GM19043 (cell line): ENCODE measurements around the gene OTUD5.

Source experiments
- ATAC-seq: cut with Tn5 transposase; IDR thresholded peaks from one replicate; pipeline ENCODE4 v1.9.1; 2021; ENCODE audit warnings: low read depth; ENCODE audit not compliant: unreplicated experiment

The OTUD5 gene

DNA sequence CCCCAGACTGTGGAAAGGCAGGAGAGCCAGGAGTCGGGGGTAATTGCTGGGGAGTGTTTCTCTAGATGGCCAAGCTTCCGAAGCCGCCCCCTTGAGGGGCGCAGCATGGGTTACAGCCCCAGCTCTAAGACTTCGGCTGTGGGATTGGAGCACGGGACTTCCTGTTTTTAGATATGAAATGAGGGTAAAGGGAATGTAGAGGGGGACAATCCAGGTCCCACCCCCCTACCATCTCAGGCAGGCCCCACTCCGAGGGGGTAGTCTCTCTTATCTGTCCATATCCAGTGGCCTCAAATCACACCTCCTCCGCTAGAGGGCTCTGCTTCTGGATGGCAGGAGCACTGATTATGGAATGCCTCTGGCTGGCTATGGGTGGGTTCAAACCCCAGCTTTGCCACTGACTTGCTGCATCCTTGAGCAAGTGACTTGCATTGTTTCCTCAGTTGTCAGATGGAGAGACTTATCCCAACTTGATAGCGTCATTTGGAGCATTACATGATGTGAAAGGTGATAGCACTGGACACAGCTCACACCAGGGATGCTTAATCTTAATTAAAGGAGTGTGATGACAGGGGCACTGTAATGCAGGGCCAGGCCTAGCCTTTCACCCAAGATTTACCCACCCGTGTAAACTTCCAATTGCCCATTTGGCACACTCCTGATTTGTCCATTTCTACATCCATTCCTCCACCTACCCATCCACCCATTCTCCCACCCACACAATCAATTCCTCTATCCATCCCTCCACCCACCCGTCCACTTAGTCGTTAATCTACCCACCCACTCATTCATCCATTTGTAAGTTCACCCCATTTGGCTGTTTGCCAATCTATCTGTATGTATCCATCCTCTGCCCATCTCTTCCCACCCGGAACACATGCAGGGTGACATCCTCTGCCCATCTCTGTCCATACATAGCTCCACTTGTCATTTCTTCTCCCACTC, 15.1 kb upstream of the OTUD5 start:
- ATAC-seq: no peak

DNA sequence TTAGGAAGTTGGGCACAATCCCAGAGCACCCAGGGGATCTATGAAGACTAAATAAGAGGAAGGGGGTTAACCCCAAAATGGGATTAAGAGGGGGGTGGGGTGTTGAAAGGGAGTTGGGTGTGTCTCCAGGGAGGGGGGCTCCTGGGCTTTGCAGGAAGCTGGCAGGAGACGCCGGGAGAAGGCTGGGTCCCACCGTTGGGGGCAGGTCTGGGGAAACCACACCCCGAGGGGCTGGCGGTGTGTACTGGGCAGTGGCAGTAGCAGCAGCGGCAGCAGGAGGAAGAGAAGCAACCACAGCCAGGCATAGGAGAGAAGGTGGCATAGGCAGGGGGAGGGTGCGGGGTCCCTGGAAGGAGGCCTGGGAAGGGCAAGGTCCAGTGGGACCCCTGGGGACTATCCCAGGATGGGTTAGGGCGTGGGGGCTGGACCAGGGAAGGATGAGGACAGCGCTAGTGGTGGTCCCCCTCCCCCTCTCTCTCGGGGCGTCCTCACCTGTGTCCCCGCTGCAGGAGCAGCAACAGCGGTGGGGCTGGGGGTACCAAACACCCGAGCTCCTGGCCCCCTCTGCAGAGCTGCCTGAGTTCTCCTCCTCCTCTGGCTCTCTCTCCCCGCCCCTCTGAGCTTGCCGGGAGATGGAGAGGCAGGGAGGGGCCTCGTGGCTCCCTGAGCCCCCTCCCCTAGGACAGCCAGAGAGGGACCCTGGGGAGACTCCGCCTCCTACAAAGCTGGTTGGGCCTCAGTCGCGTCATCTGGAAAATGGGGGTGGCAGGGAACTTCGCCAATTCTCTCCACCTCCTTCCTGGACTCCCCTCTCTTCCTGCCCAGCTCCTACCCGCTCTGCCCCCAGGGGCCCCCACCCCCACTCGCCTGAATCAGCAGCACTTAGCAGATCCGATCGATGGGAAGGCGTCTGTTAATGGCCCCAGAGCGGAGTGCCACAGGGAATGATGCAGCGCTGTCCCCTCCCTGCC, 14.1 kb upstream of the OTUD5 start, which contains the start of gene KCND1:
Gene KCND1 (minus strand): TSS at position 596 of the 971 bp plus-strand sequence. CDS start 1,573 bp downstream, outside the sequence.
- ATAC-seq: no peak

DNA sequence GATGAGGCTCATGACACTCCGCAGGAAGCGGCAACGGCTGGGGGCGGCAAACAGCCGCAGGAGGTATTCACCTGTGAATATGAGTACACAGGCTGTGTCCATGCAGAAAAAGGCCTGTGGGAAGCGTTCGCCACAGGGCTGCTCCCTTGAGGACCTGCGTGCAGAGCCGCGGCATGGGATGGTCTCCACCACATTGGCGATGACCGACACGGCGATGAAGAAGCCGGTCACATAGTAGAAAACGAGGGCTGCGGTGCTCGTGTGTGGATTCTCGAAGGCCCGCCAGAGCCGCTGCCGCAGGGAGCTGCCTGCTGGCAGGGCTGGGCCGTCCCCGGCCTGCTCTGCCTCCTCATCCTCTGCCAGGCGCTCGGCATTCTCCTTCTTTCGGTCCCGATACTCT, 12.1 kb upstream of the OTUD5 start:
- ATAC-seq: no peak

DNA sequence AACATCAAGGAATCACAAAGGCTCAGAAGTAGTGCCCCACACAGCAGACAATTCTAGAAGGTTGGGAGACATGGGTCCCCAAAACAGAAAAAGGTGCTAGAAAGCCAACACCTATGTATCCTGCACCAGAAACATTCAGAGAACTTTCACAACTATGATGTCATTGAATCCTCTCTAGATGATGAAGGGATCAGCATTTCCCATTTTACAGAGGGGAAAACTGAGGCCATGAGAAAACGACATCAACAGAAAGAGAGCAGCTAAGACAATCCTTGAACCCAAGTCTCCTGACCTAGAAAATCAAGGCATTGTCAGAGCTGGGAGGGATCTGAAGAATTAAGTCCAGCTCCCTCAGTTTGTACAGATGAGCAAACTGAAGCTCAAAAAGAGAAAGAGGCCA, 11.0 kb upstream of the OTUD5 start:
- no peak for ATAC-seq

DNA sequence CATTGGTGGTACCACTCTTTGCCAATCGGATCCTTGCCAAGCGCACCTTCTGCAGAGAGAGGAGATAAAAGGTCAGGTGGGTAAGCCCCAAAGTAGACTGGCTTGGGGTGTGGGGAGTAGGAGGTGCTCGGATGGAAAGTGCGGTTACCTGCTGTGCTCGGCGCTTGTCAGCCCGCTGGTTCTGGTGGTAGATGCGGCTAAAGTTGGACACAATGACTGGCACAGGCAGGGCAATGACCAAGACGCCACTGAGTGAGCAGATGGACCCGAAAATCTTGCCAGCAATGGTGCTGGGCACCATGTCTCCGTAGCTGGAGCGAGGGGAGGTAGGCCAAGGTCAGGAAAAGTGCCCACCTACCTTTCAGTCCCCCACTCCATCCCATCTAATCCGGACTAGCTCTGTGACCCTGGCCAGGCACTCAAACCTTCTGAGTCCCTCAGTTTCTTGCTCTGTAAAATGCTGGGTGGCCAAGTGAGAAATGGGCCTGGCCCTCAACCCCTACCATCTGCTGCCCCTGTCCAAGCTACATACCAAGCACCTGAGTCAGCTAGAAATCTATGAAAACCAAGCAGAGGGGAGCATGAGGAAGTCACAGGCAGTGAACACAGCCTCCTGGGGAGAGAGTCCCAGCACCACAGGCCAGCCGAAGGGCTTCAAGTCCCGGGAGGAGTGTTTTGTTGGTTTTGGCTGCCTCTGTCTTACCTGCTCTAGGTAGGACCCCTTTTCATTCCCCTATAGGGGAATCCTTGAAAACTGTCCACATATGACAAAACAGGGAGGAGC, 9.6 kb upstream of the OTUD5 start:
- ATAC-seq: no peak

DNA sequence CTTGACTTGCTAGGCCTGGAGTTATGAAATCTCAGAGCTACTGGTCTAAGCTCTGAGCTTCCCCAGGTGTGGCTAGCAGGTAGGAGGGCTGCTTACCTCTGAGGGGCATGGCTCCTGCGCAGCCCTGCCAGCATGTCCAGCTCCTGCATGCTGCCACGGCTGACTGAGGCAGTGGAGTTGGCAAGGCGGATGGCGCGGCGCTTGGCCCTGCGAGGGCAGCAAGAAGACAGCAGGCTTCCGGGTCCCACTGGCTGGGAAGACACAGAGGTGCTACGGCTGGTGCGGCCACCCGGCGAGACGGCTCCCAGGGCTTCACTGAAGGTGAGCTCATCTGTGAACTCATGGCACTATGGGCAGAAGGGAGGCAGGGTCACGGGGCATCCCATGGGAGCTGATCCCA, 8.6 kb upstream of the OTUD5 start:
- no peak for ATAC-seq

DNA sequence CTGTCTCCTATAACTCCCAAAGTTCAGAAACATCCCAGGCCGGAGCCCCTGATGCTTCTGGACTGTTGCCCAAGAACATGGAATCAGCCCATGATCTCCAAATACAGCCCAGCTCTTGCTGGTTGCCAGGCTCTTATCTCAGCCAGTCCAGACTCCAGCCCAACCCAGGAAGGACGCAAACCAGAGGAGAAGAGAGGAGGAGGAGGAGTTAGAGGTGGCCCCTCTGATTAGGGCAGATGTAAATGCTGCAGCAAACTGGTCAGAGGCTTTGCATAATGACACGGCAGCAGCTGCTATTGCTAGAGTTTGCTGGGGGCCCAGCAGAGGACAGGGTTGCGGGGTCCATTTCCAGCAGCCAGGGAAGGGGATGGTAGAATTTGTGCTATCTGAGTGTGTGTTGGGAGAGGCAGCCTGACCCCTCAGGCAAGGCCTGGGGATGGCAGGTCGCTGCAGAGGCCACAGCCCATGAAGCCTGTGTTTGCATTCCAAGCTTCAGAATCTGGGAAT, 4.2 kb upstream of the OTUD5 start:
- ATAC-seq: no peak

DNA sequence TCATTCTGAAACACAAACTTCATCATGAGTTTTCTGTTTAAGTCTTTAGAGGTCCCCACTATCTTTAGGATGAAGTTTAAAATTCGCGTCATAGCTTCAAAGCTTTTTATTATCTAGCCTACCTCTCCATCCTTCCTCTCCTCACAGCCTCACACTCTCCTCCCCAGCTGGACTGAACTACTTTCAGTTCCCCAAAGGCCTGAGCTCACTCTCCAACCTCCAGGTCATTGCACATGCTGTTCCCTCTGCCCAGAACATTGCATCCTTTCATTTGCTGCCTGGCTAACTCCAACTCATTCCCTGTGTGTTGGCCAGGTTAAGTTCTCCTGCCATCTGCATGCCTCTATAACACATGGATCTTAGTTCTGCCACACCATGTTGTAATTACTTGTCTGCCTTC, 2.9 kb upstream of the OTUD5 start:
- no peak for ATAC-seq

DNA sequence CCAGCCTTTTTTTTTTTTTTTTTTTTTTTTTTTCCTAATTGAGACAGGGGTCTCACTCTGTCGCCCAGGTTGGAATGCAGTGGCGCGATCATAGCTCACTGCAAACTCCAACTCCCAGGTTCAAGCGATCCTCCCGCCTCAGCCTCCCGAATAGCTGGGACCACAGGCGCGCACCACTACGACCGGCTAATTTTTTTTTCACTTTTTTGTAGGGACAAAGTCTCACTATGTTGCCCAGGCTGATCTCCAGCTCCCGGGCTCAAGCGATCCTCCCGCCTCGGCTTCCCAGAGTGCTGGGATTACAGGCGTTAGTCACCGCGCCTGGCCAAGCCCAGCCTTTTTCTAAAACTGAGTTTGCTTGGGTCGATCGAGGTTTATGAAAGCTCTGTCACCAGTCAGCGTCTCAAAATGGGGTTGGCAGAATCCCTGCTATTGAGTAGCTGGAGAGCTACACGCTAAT, 1.3 kb upstream of the OTUD5 start:
- no peak for ATAC-seq

DNA sequence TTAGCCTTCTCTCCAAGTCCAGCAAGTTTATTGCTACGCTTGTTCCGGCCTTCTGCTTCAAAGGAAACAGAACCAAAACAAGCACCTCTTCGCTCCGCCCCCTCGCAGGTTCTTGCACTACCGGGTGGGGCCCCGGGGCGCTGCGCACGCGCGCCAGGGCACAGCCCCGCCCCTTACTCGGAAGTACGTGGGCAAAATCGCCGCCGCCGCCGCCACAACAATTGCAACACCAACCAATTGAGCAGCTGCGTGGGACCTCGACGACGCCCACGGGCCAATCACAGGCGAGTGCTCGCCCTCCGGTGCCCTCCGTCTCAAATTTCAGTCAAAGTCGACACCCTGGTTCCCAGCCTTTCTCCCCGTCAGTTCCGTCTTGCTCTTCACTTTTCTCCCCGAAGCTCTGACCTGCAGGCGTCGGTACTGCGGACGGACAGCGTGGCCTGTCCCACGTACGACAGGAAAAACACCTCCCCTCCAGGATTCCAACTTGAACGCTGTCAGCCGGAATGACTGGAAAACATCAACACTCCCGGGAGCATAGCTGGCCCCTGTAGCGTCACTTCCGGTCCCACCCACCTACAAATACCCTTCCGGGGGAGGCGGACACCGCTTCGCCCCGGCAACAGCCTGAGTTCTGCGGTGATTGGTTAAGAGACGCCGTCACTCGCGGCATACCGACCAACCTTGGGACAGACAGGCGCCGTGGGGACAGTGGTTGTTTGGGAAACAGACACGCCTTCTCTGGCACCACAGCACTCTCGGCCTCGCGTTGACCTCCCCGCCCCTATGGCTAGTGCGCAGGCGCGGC, 624 bp upstream of the OTUD5 start:
- ATAC-seq: peak; percentile 81

DNA sequence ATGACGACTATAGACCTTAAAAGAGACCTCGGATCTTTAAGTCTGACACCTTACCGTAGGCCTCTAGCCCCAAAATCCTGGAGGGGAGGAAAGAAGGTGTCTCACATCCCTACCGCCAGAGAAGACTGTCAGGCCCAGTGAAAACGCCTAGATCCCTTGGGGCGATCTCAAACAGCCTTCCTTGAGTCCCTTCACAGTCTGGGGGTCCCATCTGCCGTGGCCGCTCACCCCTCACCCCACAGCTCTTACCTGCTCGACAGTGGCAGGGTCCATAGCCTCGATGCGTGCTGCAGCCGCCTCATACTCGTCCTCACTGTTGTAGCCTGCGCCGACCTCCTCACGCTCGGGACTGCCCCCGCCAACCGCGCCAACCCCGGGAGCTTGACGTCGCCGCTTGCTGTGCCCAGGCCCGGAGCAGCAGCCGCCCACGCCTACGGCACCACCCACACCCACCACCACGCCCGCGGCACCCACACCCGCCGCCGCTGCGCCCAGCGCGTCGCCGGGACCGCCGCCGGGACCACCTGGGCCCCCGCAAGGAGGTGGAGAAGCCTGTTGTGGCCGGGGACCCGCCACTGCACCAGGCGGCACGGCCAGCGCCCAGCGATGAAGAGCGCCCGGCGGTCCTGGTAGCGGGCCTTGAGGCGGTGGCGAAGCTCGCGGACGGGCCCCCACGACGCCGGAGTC, 536 bp downstream of the OTUD5 start:
- ATAC-seq: no peak

DNA sequence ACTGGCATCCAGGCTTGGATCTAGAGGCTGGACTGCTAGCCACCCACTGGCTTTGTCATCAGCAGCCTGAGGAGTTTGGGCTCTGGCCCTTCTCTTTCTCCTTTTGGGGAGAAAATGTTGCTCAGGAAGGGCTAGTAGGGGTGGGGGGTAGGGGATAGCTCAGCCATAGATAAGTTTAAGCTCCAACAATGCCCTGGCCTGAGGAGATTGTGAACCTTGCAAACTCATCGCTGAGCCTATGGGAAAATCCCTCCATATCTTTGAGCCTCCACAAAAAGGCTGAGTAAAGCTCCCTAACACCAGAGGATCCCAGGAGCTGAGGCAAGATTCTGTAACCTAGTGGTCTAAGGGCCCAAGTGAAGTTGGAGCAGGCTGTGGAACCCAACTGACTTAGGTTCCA, 8.8 kb downstream of the OTUD5 start:
- ATAC-seq: no peak

DNA sequence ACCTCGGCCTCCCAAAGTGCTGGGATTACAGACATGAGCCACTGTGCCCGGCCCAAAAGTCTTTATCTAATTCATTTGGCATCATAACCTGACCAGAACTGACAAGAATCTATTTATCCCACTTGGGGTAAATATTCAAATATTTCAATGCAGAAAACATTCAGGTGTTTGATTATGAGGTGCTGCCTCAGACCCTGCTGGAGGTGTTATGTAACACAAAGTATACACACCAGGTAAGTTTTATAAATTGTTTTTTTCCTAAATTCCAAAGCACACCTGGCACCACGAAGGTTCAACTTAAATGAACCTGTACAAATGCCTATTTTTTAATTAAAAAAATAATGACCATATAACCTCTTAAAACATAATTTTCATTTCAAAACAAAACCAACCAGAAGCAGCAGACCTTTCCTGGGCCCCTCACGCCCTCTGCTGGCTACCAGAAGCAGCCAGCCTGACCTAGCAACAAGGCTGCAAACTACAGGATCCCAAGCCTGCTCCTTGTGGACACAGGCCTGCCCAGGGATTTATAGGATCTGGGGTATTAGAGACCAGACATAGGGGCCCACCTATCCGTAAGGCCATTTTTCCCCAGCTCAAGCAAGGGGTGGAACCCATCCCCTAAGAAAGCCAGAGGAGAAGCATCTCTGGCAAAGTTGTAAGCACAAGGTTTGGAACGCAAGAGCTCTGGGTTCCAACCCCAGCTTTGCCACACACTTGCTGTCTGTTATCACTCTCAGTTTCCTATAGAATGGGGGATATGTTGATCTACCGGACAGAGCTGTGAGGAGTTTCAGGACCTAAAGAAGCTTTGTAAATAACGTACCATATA, 11.7 kb downstream of the OTUD5 start:
- no peak for ATAC-seq

DNA sequence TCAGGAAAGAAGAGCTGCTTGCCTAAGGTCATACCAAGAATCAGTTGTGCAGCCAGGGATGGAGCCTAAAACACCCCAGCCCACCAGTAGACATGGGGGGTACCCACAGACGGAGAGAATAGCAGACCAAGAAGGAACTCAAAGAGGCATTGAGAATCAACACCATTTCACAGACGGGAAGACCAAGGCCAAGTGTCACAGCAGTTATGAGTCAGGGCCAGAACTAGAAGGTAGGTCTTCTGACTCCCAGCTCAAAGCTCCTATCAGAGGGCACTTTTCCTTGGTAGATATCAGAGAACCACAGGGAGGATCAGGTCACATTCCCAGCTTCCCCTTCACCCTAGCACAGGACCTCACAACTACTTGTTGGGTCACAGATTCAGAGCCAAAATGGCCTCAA, 14.5 kb downstream of the OTUD5 start:
- no peak for ATAC-seq

DNA sequence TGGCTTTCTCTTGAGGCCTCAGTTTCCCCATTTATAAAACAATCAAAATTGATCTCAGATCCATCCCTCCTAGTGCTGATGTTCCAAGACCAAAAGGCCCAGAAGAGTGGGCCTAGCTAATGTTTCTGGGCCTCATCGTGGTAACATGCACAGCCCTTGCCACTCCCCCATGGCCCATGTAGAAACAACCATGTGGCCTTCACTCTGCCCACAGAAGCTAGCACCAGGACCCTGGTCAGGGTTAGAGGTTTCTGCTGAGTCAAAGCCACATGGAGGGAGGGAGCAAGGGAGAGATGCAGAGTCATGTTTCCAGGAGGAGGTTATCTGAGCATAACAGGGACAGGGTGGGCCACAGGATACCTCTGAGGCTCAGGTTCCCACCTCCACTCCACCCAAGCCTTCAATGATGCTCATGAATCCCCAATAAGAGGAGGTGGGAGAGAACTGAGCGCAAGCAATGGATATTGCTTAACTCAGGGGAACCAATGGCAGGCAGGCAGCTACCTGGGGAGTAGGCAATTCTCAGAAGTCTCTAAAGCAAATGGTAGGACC, 16.9 kb downstream of the OTUD5 start:
- no peak for ATAC-seq

DNA sequence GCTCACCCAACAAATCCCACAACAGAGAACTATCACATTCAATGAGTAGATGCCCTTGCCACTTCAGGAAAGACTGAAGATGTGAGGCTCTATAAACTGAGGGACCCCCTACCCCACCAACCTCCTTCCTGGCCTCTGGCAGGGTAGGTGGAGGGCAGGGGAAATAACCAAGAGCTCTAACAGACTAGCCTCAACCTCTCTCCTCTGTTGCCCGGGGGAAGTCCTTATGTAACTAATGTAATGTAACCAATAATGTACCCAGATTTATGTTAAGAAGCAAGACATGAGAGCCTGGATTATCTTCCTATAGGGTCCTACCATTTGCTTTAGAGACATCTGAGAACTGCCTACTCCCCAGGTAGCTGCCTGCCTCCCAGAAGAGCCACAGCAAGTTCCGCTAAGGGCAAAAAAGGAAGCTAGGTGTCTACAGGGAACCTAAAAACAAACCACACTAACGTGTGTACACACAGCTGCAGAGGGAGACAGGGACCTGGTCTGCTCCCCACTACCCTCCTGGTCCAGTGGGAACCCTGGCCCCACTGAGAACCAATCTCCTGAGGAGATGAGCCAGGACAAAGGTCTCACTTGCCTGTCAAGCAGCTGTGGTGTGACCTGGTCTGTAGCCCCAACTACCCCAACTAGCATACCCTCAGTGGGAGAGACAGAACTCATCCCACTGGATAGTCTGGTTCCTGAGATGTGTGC, 17.7 kb downstream of the OTUD5 start:
- no peak for ATAC-seq
